NCI-H82 treated with DMSO at 0.1 percent for 48 hours (cell line): ENCODE data around the gene PAX1.

ENCODE experiments used
- DNase-seq: peaks from one replicate; lab custom pipeline; 2025; ENCODE audit not compliant: unreplicated experiment; lab: John Stamatoyannopoulos, UW

PAX1 gene

GRCh38 chr20:21725892-21726291 lies 20.4 kb downstream of the PAX1 start:
- no peak for DNase-seq

- DNase-seq = no peak
Observed at GRCh38 chr20:21729316-21729715, 23.9 kb downstream of the PAX1 start.

- DNase-seq = no peak
Observed at GRCh38 chr20:21739161-21739560, 33.7 kb downstream of the PAX1 start.

DNA sequence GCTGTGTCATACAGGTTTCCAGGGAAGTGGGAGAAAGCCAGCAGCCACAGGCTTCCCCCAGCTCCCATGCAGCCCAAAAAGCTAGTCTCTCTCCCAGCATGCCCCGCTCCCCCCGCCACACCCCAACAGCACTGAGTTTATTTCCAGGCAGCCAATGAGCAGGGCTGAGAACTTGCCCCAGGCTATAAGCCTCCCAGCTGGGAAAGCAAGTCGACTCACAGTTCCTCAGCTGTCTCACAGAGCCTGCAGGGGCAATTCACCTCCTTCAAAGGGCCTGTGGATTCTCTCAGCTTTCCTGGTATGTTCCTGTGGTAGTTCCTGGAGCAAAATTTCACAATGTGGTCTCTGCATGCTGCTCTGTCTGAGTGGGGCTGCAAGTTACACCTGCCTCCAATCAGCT lies 34.2 kb downstream of the PAX1 start:
- DNase-seq = no peak

GRCh38 chr20:21741266-21741665 lies 35.8 kb downstream of the PAX1 start:
- no peak for DNase-seq

- DNase-seq = no peak
Observed at GRCh38 chr20:21762646-21763045, 57.2 kb downstream of the PAX1 start.

DNA sequence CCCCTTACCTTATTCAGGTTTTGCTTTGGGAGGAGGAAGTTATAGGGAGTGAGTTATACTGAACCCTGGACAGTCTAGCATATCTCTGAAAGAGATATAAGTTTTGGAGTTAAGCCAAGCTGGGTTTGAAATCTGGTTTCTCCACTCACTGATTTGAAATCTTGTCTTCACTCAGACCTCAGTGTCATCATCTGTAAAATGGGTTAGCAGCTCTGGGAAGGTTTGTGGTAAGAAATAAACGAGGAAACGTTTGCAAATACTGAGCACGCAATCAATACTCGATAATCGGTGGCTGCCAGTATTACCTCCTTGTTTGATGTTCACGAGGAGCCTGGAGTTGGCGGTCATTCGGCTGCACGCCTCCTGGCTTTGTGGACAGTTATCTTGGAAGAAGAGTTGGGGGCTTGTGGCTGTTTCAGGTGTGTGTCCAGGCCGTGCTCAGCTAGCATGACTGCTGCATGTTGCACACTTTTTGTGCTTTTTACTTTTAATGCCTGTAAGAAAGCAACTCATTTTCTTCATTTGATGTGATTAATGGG lies 61.8 kb downstream of the PAX1 start:
- no peak for DNase-seq

- no peak for DNase-seq
Observed at GRCh38 chr20:21767739-21768223, 62.3 kb downstream of the PAX1 start.
